ENCODE data around the gene ARPC5L.

DNA sequence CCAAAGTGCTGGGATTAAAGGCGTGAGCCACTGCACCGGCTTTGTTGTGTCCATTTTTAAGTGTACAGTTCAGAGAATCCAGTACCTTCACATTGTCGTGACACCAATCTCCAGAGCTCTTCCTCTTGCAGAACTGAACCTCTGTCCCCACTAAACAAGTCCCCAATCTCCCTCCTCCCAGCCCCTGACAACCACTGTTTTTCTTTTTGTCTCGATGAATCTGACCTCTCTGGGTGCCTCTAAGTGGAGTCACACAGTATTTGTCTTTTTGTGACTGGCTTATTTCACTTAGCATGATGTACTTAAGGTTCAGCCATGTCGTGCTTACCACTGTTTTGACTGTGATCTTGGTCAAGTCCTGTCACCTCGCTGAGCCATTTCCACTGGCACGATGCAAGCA is 7.1 kb upstream of the ARPC5L start:
- TF ChIP-seq, protein P1, sequence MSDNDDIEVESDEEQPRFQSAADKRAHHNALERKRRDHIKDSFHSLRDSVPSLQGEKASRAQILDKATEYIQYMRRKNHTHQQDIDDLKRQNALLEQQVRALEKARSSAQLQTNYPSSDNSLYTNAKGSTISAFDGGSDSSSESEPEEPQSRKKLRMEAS (IDR thresholded peaks at IDR 0.05), result no peak
- TF ChIP-seq ZIK1 (CRISPR knock-in tag; IDR thresholded peaks at IDR 0.05; ENCODE audit: borderline replicate concordance, low read depth) (no peak), ZZZ3 (CRISPR knock-in tag; IDR thresholded peaks at IDR 0.05; ENCODE audit: borderline replicate concordance) (no peak), PTBP1 (IDR thresholded peaks at IDR 0.05; ENCODE audit: low read depth, low read length, poor library complexity, severe bottlenecking) (no peak), RAD51 (IDR thresholded peaks at IDR 0.05; ENCODE audit: borderline replicate concordance) (no peak), MTF2 (CRISPR knock-in tag; IDR thresholded peaks at IDR 0.05; ENCODE audit: borderline replicate concordance) (no peak)
- TF ChIP-seq, protein P2, sequence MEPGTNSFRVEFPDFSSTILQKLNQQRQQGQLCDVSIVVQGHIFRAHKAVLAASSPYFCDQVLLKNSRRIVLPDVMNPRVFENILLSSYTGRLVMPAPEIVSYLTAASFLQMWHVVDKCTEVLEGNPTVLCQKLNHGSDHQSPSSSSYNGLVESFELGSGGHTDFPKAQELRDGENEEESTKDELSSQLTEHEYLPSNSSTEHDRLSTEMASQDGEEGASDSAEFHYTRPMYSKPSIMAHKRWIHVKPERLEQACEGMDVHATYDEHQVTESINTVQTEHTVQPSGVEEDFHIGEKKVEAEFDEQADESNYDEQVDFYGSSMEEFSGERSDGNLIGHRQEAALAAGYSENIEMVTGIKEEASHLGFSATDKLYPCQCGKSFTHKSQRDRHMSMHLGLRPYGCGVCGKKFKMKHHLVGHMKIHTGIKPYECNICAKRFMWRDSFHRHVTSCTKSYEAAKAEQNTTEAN (CRISPR knock-in tag; conservative IDR thresholded peaks at IDR 0.05), result no peak
- TF ChIP-seq, protein P3, sequence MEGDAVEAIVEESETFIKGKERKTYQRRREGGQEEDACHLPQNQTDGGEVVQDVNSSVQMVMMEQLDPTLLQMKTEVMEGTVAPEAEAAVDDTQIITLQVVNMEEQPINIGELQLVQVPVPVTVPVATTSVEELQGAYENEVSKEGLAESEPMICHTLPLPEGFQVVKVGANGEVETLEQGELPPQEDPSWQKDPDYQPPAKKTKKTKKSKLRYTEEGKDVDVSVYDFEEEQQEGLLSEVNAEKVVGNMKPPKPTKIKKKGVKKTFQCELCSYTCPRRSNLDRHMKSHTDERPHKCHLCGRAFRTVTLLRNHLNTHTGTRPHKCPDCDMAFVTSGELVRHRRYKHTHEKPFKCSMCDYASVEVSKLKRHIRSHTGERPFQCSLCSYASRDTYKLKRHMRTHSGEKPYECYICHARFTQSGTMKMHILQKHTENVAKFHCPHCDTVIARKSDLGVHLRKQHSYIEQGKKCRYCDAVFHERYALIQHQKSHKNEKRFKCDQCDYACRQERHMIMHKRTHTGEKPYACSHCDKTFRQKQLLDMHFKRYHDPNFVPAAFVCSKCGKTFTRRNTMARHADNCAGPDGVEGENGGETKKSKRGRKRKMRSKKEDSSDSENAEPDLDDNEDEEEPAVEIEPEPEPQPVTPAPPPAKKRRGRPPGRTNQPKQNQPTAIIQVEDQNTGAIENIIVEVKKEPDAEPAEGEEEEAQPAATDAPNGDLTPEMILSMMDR (CRISPR knock-in tag; IDR thresholded peaks at IDR 0.05), result no peak
